ENCODE measurements around the gene TYK2. TPM values are rescaled to one million over a fixed set of nuclear protein-coding genes. Genes with fewer than 3 reads are reported as not detected.

The TYK2 gene
- total and polyA plus RNA-seq, 2 of the 13 experiments (the other 11 are each of a cell fraction or from before 2014, with no cell fraction given): 38.8 to 60.1 TPM

DNA sequence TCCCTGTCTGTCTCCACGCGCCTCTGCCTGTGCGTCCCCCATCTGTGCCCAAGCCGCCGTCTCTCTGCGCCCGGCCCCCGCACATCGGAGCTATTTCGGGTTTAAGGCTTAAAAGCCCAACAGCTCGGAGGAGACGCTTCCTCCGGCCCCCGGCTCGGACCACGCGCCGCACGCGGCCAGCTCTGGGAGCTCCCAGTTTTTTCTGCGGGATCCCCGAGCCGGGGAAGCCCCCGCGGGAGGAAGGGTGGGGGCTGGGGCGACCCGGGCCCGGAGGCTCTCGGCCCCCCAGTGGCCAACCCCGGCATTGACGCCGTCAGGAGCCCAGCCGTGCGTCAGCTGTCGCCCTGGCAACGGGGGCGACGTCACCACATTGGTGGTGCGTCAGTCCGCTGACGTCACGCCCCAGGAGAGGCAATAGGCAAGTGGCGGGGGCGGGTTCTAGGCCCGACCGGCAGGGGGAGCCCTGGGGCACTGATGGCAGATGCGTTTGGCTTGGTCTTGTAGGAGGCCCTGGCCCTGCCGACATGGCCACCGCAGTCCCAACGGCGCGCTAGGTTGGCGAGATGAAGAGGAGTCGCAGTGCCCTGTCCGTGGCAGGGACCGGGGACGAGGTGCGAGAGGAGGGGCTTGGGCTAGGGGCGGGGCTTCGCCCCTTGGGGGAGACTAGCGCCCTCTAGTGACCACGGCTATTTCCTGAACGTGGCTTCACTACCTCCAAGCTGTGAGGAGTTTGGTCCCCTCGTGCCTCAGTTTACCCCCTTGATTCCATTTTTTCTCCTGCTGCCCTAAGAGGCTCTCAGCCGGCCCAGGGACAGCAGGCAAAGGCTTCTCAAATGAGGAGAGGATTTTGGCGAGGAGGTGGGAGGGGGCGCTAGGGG, 36.2 kb upstream of the TYK2 start (continued):
- TF ChIP-seq, protein P1, sequence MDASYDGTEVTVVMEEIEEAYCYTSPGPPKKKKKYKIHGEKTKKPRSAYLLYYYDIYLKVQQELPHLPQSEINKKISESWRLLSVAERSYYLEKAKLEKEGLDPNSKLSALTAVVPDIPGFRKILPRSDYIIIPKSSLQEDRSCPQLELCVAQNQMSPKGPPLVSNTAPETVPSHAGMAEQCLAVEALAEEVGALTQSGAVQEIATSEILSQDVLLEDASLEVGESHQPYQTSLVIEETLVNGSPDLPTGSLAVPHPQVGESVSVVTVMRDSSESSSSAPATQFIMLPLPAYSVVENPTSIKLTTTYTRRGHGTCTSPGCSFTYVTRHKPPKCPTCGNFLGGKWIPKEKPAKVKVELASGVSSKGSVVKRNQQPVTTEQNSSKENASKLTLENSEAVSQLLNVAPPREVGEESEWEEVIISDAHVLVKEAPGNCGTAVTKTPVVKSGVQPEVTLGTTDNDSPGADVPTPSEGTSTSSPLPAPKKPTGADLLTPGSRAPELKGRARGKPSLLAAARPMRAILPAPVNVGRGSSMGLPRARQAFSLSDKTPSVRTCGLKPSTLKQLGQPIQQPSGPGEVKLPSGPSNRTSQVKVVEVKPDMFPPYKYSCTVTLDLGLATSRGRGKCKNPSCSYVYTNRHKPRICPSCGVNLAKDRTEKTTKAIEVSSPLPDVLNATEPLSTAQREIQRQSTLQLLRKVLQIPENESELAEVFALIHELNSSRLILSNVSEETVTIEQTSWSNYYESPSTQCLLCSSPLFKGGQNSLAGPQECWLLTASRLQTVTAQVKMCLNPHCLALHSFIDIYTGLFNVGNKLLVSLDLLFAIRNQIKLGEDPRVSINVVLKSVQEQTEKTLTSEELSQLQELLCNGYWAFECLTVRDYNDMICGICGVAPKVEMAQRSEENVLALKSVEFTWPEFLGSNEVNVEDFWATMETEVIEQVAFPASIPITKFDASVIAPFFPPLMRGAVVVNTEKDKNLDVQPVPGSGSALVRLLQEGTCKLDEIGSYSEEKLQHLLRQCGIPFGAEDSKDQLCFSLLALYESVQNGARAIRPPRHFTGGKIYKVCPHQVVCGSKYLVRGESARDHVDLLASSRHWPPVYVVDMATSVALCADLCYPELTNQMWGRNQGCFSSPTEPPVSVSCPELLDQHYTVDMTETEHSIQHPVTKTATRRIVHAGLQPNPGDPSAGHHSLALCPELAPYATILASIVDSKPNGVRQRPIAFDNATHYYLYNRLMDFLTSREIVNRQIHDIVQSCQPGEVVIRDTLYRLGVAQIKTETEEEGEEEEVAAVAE (CRISPR knock-in tag; IDR thresholded peaks at IDR 0.05; ENCODE audit: borderline replicate concordance): peak; percentile 40; the same call in 1 of the 2 replicates
- peak; percentile 76; the same call in 1 of the 2 replicates for TF ChIP-seq ZNF431 (CRISPR knock-in tag; IDR thresholded peaks at IDR 0.05; ENCODE audit: borderline replicate concordance, low read depth)
- peak; percentile 93 for TF ChIP-seq RFX5 (IDR thresholded peaks at IDR 0.05; ENCODE audit: low read depth, low read length)
- TF ChIP-seq SSRP1 (CRISPR knock-in tag; IDR thresholded peaks at IDR 0.05): peak; percentile 62; the same call in 1 of the 2 replicates
- TF ChIP-seq ATF7-NPFF (CRISPR knock-in tag; IDR thresholded peaks at IDR 0.05; ENCODE audit: low read depth): peak; percentile 93
- TF ChIP-seq, protein P2, sequence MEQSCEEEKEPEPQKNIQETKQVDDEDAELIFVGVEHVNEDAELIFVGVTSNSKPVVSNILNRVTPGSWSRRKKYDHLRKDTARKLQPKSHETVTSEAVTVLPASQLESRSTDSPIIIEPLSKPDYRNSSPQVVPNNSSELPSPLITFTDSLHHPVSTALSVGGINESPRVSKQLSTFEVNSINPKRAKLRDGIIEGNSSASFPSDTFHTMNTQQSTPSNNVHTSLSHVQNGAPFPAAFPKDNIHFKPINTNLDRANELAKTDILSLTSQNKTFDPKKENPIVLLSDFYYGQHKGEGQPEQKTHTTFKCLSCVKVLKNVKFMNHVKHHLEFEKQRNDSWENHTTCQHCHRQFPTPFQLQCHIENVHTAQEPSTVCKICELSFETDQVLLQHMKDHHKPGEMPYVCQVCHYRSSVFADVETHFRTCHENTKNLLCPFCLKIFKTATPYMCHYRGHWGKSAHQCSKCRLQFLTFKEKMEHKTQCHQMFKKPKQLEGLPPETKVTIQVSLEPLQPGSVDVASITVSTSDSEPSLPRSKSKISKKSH (CRISPR knock-in tag; IDR thresholded peaks at IDR 0.05; ENCODE audit: borderline replicate concordance): peak; percentile 84
- no peak for TF ChIP-seq ZNF251 (CRISPR knock-in tag; IDR thresholded peaks at IDR 0.05)
- TF ChIP-seq, protein P3, sequence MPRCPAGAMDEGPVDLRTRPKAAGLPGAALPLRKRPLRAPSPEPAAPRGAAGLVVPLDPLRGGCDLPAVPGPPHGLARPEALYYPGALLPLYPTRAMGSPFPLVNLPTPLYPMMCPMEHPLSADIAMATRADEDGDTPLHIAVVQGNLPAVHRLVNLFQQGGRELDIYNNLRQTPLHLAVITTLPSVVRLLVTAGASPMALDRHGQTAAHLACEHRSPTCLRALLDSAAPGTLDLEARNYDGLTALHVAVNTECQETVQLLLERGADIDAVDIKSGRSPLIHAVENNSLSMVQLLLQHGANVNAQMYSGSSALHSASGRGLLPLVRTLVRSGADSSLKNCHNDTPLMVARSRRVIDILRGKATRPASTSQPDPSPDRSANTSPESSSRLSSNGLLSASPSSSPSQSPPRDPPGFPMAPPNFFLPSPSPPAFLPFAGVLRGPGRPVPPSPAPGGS (CRISPR knock-in tag; IDR thresholded peaks at IDR 0.05): peak; percentile 87; the same call in 1 of the 2 replicates
- TF ChIP-seq CBX5 (CRISPR knock-in tag; IDR thresholded peaks at IDR 0.05; ENCODE audit: borderline replicate concordance): peak; percentile 83
- TF ChIP-seq, protein P4, sequence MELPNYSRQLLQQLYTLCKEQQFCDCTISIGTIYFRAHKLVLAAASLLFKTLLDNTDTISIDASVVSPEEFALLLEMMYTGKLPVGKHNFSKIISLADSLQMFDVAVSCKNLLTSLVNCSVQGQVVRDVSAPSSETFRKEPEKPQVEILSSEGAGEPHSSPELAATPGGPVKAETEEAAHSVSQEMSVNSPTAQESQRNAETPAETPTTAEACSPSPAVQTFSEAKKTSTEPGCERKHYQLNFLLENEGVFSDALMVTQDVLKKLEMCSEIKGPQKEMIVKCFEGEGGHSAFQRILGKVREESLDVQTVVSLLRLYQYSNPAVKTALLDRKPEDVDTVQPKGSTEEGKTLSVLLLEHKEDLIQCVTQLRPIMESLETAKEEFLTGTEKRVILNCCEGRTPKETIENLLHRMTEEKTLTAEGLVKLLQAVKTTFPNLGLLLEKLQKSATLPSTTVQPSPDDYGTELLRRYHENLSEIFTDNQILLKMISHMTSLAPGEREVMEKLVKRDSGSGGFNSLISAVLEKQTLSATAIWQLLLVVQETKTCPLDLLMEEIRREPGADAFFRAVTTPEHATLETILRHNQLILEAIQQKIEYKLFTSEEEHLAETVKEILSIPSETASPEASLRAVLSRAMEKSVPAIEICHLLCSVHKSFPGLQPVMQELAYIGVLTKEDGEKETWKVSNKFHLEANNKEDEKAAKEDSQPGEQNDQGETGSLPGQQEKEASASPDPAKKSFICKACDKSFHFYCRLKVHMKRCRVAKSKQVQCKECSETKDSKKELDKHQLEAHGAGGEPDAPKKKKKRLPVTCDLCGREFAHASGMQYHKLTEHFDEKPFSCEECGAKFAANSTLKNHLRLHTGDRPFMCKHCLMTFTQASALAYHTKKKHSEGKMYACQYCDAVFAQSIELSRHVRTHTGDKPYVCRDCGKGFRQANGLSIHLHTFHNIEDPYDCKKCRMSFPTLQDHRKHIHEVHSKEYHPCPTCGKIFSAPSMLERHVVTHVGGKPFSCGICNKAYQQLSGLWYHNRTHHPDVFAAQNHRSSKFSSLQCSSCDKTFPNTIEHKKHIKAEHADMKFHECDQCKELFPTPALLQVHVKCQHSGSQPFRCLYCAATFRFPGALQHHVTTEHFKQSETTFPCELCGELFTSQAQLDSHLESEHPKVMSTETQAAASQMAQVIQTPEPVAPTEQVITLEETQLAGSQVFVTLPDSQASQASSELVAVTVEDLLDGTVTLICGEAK (IDR thresholded peaks at IDR 0.05): no peak
- TF ChIP-seq, protein P4 (CRISPR knock-in tag; IDR thresholded peaks at IDR 0.05): peak; percentile 60; the same call in 1 of the 2 replicates
